Activated CD4-positive, alpha-beta T cell treated with anti-CD3 and anti-CD28 coated beads for 1 hour (primary cell): Measurements from ENCODE around the gene KIF18A.
"Not testable (repeated sequence)": the region's sequence is repeated elsewhere in the genome, so short reads cannot be mapped to it uniquely, and the experiment has no call there.

Experiments
- DNase-seq: peaks from one replicate; pipeline ENCODE4 v3.0.0-alpha.2; 2020

The KIF18A gene

DNA sequence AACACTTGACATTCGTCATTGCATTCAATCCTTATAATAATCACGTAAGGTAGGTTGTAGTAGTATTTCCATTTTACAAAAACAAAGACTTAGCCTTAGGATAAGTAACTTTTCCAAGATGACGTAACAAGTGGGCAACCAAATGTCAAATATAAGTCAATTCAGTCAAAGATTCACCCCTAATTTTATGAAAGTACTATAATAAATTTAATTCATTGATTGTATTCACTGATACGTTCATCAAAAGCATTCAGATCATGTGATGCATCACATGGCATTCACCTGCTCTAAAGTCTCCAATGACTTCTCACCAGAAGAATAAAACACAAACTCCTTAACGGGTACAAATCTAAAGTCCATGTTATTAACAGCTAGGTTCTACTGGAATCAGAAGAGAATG, 2.1 kb downstream of the KIF18A start:
- no peak for DNase-seq

GRCh38 chr11:28104984-28105383, 3.0 kb downstream of the KIF18A start:
- DNase-seq: no peak

- no peak for DNase-seq
These were observed 3.5 kb downstream of the KIF18A start for GRCh38 chr11:28104425-28104824.

- DNase-seq: not testable (repeated sequence)
These were observed 5.7 kb downstream of the KIF18A start for GRCh38 chr11:28102300-28102699.

GRCh38 chr11:28100665-28101064, 7.3 kb downstream of the KIF18A start:
- no peak for DNase-seq

DNA sequence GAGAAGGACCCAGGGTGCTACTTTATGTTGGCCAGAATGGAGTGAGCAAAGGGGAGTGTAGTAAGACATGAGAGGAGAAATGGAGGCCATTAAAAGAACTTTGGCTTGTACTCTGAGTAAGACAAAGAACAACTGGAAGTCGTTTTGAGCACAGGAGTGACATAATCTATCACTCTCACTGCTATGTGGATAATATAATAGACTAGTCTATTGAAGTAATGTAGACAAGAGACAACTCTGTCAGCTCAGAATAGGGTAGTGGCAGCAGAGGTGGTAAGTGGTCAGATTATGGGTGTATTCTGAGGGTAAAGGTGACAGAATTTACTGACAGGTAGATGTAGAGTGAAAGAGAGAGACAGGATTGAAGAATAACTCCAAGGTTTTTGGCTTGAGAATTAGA, 8.2 kb downstream of the KIF18A start:
- no peak for DNase-seq

- DNase-seq: no peak
These were observed 9.7 kb downstream of the KIF18A start for GRCh38 chr11:28098257-28098656.

DNA sequence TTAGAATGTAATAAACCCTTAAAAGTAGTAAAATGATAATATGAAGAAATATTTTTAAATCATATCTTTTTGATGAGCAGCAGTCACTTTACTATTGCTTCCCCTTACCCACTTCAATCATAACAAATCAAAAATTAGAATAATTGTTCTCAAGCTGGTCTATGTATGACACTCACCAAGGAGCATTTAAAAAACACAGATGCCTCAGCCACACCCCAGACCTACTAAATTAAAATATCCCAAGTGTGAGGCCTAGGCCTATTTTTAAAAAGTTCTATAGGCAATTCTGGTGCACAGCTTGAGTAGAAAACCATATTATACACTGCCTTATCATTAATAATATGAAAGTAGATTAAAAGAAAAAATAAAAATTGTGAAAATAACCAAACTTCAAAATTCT, 15.2 kb downstream of the KIF18A start:
- no peak for DNase-seq

DNA sequence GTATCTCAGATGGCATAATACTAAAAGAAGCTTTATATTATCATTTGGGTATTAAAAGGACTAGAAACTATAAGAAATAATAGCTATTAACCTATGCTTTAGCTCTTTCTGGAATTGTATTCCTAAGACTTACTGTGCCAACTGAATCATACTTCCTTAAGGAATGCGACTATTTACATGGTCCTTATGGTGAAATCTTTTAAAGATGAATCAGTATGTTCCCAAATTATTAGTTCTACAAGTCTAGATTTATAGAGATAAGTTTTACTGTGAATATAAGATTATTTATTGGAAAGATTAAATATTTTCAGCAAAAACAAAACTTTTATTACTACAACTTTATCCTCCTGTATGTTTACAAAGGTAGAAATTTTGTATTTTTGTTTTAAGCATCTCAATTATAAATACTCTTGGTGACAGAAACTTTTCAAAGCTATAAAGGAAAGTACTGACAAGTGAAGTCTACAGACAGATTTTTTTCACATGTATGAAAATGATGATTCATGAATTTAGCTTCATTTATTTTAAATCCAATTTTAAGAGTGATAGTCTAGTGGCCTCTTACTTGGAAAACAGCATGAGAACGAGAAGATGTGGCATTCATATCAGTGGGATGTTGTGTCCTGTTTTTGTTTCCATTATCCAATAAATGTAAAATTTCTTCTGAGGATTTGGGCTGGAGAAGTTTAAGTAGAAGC, 17.8 kb downstream of the KIF18A start:
- no peak for DNase-seq

DNA sequence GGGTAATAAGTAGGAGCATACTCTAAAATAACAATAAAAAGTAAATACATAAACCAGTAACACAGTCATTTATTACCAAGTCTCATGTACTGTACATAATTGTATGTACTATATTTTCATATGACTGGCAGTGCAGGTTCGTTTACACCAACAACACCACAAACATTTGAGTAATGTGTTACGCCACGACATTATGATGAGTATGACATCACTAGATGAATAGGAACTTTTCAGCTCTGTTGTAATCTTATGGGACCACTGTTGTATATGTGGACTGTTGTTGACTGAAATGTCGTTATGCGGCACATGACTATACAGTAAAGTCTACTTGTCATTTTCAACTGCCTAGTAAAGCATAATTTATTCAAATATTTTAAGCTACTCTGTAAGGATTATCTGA, 18.6 kb downstream of the KIF18A start:
- no peak for DNase-seq

DNA sequence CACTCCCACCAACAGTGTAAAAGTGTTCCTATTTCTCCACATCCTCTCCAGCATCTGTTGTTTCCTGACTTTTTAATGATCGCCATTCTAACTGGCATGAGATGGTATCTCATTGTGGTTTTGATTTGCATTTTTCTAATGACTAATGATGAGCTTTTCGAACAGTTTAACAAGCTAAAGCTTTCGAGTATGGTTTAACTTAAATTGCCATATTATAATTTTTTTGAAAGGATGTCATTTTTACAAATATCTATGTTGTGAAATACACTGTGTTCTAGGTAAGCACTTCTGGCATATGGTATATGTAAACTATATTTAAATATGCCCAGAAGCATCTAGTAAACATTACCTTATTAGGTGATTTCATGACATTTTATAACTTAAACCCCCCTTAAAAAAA, 20.3 kb downstream of the KIF18A start:
- not testable (repeated sequence) for DNase-seq

DNA sequence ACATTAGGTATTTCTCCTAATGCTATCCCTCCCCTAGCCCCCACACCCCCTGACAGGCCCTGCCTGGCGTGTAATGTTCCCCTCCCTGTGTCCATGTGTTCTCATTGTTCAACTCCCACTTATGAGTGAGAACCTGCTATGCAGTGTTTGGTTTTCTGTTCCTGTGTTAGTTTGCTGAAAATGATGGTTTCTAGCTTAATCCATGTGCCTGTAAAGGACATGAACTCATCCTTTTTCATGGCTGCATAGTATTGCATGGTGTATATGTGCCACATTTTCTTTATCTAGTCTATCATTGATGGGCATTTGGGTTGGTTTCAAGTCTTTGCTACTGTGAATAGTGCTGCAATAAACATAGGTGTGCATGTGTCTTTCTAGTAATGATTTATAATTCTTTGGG, 20.8 kb downstream of the KIF18A start:
- not testable (repeated sequence) for DNase-seq

- no peak for DNase-seq
These were observed 21.4 kb downstream of the KIF18A start for GRCh38 chr11:28086569-28086968.

DNA sequence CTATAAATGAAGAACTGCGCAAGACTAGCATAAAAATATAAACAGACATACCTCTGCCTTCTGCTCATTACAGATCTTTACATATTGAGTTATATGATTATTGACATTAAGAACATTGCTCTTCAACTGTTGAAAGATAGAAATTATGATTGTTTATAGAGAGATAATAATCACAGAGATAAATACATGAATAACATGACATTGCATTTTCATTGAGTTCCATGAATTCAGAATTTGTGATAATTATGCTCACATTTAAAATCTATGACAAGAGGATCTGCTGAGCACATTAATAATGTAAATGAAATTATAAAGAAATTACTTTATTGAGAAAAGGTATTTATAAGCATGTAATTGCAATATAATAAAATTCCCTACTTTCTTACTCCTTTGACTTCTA, 24.8 kb downstream of the KIF18A start:
- no peak for DNase-seq

DNA sequence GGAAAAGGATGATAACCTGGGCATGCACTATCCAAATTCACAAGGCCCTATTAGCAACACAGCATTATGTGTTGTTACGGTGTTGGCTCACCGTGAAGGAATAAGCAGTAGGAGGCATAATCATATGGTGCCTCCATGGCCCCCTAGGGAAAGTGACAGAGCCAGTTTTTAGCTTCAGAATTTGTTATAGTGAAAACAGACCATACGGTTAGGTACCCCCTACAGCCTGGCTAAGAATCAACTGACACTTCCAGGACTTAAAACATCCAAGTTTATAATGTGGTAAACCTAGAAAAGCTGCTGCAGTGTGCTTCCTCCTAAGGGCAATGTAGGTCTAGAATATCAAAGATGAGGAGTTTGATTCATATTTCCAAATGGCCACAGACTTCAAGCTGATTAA, 30.4 kb downstream of the KIF18A start:
- no peak for DNase-seq

- DNase-seq: no peak
These were observed 35.6 kb downstream of the KIF18A start for GRCh38 chr11:28072321-28072720.

GRCh38 chr11:28071305-28071704, 36.7 kb downstream of the KIF18A start:
- DNase-seq: no peak

DNA sequence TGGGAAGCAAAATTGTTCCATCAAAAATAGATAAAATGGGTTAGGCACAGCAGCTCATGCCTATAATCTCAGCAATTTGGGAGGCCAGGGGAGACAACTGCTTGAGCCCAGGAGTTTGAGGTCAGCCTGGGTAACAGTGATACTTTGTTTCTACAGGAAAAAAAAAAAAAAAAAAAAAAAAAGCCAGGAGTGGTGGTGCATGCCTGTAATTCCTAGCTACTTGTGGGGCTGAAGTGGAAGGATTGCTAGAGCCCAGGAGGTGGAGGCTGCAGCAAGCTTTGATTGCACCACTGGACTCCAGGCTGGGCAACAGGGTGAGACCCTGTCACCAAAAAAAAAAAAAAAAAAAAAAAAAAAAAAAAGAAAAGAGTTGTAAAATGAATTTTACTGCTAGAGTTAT, 49.6 kb downstream of the KIF18A start:
- DNase-seq: no peak

DNA sequence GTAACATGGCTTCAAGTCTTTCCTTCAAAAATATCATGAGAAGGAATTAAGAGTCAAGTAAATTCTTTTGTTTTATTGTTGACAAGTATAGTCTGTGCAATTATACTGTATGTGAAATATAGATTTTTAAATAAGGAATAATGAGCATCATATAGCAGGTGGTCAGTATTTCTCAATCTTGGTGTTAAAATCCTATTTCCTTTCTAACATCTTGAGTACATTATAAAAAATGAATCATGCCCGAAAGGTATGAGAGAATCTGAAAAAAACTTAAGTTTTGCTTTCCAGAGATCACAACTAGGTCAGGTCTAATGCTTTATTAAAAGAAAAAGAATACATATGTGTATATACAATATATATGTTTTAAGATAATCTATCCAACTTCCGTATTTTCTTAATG, 53.1 kb downstream of the KIF18A start:
- no peak for DNase-seq

DNA sequence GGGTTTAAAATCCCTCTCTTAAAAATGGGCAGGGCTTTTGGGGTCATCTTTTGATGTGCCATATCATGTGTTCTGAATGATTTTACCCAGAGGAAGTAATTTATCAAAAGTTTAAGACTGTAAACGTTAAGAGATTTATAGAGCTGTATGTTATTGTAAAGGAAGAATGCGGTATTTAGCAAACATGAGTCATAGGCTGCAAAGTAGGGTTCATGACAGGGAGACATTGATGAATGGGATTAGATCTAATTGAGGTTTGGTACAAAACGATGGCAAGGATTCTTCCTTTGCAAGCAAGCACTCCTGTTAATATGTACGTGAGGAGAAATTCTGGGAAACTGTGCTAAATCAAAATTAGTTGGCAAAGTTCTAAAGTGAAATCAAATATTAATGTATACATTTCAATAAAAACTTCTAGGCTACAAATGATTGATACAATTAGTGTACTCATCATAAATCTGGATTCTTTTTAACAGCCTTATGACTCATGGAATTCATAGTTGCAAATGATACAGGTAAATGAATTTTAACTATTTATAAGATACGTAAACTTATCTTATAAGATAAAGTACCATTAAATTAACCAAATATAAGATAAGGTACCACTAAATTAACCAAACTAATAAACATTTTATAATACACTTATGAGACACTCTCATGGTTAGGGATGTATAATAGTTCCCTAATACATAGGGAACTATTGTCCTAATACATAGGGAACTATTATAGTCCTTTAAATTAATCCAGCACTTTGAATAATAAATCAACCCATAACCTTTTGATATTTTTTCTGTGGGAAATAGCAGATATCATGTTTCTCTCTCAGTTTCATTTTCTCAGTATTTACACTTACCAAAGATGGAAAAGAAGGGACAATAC, 58.4 kb downstream of the KIF18A start:
- no peak for DNase-seq

GRCh38 chr11:28048812-28049211, 59.1 kb downstream of the KIF18A start:
- DNase-seq: no peak

DNA sequence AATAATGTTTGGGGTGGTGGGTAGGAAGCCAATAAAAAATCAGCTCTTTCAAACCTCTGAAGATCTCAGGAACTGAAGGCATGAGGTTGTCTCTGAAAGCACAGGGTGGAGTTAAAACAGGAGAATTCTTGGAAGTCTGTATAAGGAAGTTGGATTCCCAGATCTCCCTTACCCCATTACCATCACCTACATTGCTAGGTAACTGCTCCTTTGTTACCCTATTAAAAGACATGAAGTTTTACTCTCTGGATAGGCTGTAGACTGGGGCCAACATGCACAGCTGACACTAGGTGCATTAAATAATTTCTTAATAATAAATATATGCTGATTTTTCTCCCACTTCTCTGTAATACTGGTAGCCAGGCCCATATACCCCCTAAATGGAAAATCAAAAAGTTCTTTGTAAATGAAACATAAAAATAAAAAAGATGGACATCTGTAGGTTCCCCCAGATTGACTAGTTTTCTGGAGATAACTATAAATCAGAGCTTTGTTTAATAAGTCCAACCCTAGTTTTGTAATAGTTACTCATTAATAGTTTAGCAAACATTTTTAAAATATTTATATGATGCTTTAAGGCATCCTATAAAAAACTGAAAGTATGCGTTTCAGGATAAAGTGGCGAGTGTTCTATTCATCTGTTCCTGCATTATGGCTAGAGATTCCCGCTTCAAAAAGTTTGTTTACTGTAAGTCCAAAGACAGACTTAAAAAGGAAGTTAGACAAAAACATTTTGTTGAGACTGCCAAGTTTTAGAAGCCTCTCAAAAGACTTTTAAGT, 63.8 kb downstream of the KIF18A start:
- no peak for DNase-seq

DNA sequence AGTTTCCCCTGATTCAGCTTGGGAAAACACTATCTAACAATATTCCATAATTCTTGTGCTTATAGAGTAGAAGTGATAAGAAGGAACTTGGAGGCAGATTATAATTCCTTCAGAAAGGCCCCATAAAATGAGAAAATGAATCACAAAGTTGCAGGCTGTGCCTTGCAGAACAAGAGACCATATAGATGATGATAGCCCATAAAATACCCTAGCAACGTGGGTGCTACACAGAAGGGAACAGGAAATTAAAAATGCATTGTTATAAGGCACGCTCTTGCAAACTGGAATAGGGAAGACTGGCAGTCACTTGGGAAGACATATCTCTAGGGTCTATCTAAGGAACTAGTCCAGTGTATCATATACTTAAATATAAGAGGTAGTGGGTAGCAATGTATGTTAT, 67.6 kb downstream of the KIF18A start:
- DNase-seq: no peak

DNA sequence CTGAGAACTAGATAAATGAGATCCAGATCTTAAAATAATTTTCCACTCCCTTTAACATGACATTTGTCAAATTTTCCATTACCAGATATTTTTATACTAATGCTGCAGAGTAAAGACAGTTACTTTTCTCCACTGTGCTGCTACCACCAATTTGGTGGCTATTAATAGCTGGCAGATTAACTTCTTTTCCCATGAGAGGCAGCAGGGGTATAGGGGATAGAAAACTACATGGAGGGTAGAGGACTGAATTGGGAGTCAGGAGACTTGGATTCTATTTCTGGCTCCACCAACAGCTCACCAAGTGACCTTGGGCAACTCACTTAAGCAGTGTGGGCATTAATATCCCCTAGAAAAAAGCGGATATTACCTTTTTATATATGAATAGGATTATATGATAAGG, 69.2 kb downstream of the KIF18A start:
- DNase-seq: no peak
